Measurements from ENCODE around the gene MRPL18.
"Not testable (repeated sequence)": the region's sequence is repeated elsewhere in the genome, so short reads cannot be mapped to it uniquely, and the experiment has no call there.

Gene MRPL18

GRCh38 chr6:159815410-159815809, 25.1 kb downstream of the MRPL18 start:
- Histone ChIP-seq H3K4me2 (ENCODE audit: low read length) (no peak overlapping the region), H3K79me2 (ENCODE audit: insufficient read depth, low read length) (no peaks in the 10 kb centered on the region), H4K20me1 (ENCODE audit: insufficient read depth, low read length) (no peaks in the 10 kb centered on the region), H3K27ac (ENCODE audit: low read depth, low read length, poor library complexity, severe bottlenecking) (no peak overlapping the region), H3K9ac (ENCODE audit: low read length) (no peak overlapping the region), H3K36me3 (ENCODE audit: insufficient read depth, low read length) (no peaks in the 10 kb centered on the region), H3K27me3 (ENCODE audit: insufficient read depth, low read length) (peaks cover 4% of the 10 kb centered on the region; the same call in 1 of the 2 replicates), H3K4me1 (ENCODE audit: insufficient read depth, low read length, severe bottlenecking) (peaks cover 8% of the 10 kb centered on the region), H3F3A (ENCODE audit: insufficient read depth, low read length) (no peaks in the 10 kb centered on the region), H3K4me3 (ENCODE audit: low read depth, low read length, poor library complexity, severe bottlenecking) (no peak overlapping the region), H3K9me2 (ENCODE audit: low read depth, low read length) (no peaks in the 10 kb centered on the region), H3K9me3 (ENCODE audit: low read length) (no peaks in the 10 kb centered on the region), H2AFZ (ENCODE audit: low read length) (no peak overlapping the region)
- no peak for TF ChIP-seq EZH2 (IDR thresholded peaks at IDR 0.05; ENCODE audit: borderline replicate concordance, low read length)
- TF ChIP-seq, protein P1, sequence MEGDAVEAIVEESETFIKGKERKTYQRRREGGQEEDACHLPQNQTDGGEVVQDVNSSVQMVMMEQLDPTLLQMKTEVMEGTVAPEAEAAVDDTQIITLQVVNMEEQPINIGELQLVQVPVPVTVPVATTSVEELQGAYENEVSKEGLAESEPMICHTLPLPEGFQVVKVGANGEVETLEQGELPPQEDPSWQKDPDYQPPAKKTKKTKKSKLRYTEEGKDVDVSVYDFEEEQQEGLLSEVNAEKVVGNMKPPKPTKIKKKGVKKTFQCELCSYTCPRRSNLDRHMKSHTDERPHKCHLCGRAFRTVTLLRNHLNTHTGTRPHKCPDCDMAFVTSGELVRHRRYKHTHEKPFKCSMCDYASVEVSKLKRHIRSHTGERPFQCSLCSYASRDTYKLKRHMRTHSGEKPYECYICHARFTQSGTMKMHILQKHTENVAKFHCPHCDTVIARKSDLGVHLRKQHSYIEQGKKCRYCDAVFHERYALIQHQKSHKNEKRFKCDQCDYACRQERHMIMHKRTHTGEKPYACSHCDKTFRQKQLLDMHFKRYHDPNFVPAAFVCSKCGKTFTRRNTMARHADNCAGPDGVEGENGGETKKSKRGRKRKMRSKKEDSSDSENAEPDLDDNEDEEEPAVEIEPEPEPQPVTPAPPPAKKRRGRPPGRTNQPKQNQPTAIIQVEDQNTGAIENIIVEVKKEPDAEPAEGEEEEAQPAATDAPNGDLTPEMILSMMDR (IDR thresholded peaks at IDR 0.05; ENCODE audit: low read length) = no peak

DNA sequence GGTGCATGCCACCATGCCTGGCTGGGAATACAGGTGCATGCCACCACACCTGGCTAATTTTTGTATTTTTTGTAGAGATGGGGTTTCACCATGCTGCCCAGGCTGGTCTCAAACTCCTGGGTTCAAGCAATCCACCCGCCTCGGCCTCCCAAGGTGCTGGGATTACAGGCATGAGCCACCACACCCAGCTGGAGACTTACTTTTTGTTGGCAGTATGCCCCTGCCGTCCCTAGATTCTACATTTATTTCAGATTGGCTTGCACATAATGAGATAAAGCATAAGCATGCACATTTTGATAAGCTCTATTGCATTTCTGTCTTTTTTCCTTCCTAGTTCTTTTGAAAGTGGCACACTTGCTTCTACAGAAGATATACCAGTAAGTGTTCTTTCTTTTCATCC, 26.5 kb downstream of the MRPL18 start:
- H3K4me2 ChIP-seq (ENCODE audit: low read length); H3F3A ChIP-seq (ENCODE audit: insufficient read depth, low read length): not testable (repeated sequence)

DNA sequence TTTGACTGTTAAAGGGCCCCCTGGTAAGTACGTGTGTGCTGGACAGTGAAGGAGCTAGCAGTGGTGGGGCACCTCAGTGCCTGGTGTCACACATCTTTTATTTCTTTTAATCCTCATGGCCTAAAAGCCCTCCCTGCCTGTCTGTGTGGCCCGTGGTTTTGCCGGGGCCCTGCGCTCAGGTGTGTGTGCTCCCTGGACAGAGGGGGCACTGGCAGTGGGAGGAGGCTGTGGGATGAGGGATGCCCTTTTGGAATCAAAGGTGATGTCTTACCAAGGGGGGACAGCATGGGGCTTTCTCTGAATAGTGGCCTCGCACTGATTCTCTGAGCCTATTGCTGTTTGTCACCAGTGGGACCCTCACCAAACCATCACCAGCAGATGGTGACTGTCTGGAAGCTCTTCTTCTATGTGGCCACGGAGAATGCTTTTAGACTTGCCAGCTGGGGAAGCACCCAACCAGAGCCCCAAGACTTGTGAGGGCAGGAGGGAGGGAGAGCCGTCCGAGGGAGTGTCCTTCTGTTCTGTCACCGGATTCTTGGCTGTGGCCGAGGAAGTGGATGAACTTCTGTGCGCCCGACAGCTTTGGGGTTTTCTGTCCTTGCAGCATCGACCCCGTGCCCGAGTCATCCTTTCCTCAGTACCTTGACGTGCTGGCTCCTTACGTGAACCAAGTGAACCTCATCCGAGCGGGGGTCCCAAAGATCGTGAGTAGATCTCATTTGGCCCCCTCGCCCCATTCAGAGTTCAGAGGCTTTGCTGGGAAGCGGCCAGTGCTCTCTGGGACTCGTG, 27.9 kb downstream of the MRPL18 start:
- Histone ChIP-seq H3F3A (ENCODE audit: insufficient read depth, low read length) (no peaks in the 10 kb centered on the region), H3K27ac (ENCODE audit: low read depth, low read length, poor library complexity, severe bottlenecking) (no peak overlapping the region), H3K4me3 (ENCODE audit: low read depth, low read length, poor library complexity, severe bottlenecking) (no peak overlapping the region), H3K4me1 (ENCODE audit: insufficient read depth, low read length, severe bottlenecking) (peaks cover 12% of the 10 kb centered on the region), H3K27me3 (ENCODE audit: insufficient read depth, low read length) (peaks cover 4% of the 10 kb centered on the region; the same call in 1 of the 2 replicates), H3K79me2 (ENCODE audit: insufficient read depth, low read length) (no peaks in the 10 kb centered on the region), H3K36me3 (ENCODE audit: insufficient read depth, low read length) (no peaks in the 10 kb centered on the region), H2AFZ (ENCODE audit: low read length) (no peak overlapping the region), H3K9me2 (ENCODE audit: low read depth, low read length) (no peaks in the 10 kb centered on the region), H3K9ac (ENCODE audit: low read length) (no peak overlapping the region), H3K4me2 (ENCODE audit: low read length) (no peak overlapping the region), H3K9me3 (ENCODE audit: low read length) (no peaks in the 10 kb centered on the region), H4K20me1 (ENCODE audit: insufficient read depth, low read length) (no peaks in the 10 kb centered on the region)
- TF ChIP-seq, protein P1 (IDR thresholded peaks at IDR 0.05; ENCODE audit: low read length) = no peak
- TF ChIP-seq EZH2 (IDR thresholded peaks at IDR 0.05; ENCODE audit: borderline replicate concordance, low read length) = no peak

More for the DNA sequence above, 26.5 kb downstream of the MRPL18 start:
- H3K4me3 ChIP-seq (ENCODE audit: low read depth, low read length, poor library complexity, severe bottlenecking); H3K36me3 ChIP-seq (ENCODE audit: insufficient read depth, low read length); H2AFZ ChIP-seq (ENCODE audit: low read length); H4K20me1 ChIP-seq (ENCODE audit: insufficient read depth, low read length); H3K9me2 ChIP-seq (ENCODE audit: low read depth, low read length); H3K27me3 ChIP-seq (ENCODE audit: insufficient read depth, low read length); H3K9me3 ChIP-seq (ENCODE audit: low read length); H3K79me2 ChIP-seq (ENCODE audit: insufficient read depth, low read length); H3K9ac ChIP-seq (ENCODE audit: low read length); H3K27ac ChIP-seq (ENCODE audit: low read depth, low read length, poor library complexity, severe bottlenecking): not testable (repeated sequence)
- H3K4me1 ChIP-seq (ENCODE audit: insufficient read depth, low read length, severe bottlenecking) = peaks cover 12% of the 10 kb centered on the region

- H3K4me1 ChIP-seq (ENCODE audit: insufficient read depth, low read length, severe bottlenecking) = peaks cover 12% of the 10 kb centered on the region
- H3K4me2 ChIP-seq (ENCODE audit: low read length) = no peak overlapping the region
- H3K27ac ChIP-seq (ENCODE audit: low read depth, low read length, poor library complexity, severe bottlenecking) = no peak overlapping the region
Measured at GRCh38 chr6:159819098-159819497, 28.8 kb downstream of the MRPL18 start.

More at GRCh38 chr6:159819098-159819497, 28.8 kb downstream of the MRPL18 start:
- no peak overlapping the region for H2AFZ ChIP-seq (ENCODE audit: low read length)
- no peaks in the 10 kb centered on the region for H3F3A ChIP-seq (ENCODE audit: insufficient read depth, low read length)
- H3K9ac ChIP-seq (ENCODE audit: low read length) = no peak overlapping the region
- peaks cover 9% of the 10 kb centered on the region; the same call in 1 of the 2 replicates for H3K27me3 ChIP-seq (ENCODE audit: insufficient read depth, low read length)
- no peaks in the 10 kb centered on the region for H4K20me1 ChIP-seq (ENCODE audit: insufficient read depth, low read length)
- H3K79me2 ChIP-seq (ENCODE audit: insufficient read depth, low read length) = no peaks in the 10 kb centered on the region
- no peak for TF ChIP-seq EZH2 (IDR thresholded peaks at IDR 0.05; ENCODE audit: borderline replicate concordance, low read length)
- TF ChIP-seq, protein P1 (IDR thresholded peaks at IDR 0.05; ENCODE audit: low read length) = no peak
- no peaks in the 10 kb centered on the region for H3K9me3 ChIP-seq (ENCODE audit: low read length)
- H3K4me3 ChIP-seq (ENCODE audit: low read depth, low read length, poor library complexity, severe bottlenecking) = no peak overlapping the region
- no peaks in the 10 kb centered on the region for H3K9me2 ChIP-seq (ENCODE audit: low read depth, low read length)
- no peaks in the 10 kb centered on the region for H3K36me3 ChIP-seq (ENCODE audit: insufficient read depth, low read length)
